HG02798 (cell line): ENCODE data around the gene PAQR7.
A peak's percentile ranks its signal among the peaks of the same experiment; 100 is the strongest.

Experiments used
- ATAC-seq: cut with Tn5 transposase; IDR thresholded peaks from one replicate; pipeline ENCODE4 v1.9.1; 2021; ENCODE audit warnings: mild to moderate bottlenecking; ENCODE audit not compliant: unreplicated experiment, poor library complexity

Gene PAQR7

DNA sequence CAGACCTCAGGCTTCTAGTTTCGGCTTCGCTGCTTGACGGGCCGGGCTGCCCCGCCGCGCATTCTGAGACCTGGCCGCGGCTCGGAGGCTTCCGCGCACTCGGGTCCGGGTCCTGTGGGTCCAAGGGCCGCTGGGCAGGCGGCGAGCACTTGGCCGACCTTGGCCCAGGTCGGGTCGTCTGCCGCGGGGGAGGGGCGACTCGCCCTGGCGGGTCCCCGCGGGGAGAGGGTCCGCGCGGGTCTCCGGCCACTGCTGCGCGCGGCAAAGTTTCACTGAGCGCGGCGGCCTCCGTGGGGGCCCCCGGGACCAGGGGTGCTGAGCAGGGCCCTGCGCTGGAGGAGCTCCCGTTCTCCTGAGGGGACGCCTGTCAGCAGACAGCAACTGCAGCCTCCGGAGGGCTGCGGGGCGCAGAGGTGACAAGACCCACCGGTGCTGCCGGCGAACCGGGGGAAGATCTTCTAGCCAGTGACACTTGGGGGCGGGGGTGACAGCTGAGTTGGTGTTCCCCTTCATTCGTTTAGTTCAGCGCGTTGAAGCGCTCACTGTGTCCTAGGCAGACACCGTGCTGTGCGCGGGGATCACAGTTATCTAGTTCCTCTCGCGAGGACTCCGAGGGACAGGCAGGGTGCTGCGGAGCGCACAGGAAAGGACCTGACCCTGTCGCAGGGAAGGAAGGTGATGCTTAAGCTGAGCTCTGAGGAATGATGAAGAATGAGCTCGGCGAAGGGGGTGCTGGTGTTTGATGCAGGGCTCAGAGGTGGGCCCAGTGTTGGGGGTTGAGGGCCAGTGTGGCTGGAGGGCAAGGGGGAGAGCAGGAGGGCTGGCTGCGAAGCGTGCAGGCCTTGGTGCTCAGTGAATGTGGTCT lies 55.0 kb downstream of the PAQR7 start:
- ATAC-seq, result peak; percentile 39

DNA sequence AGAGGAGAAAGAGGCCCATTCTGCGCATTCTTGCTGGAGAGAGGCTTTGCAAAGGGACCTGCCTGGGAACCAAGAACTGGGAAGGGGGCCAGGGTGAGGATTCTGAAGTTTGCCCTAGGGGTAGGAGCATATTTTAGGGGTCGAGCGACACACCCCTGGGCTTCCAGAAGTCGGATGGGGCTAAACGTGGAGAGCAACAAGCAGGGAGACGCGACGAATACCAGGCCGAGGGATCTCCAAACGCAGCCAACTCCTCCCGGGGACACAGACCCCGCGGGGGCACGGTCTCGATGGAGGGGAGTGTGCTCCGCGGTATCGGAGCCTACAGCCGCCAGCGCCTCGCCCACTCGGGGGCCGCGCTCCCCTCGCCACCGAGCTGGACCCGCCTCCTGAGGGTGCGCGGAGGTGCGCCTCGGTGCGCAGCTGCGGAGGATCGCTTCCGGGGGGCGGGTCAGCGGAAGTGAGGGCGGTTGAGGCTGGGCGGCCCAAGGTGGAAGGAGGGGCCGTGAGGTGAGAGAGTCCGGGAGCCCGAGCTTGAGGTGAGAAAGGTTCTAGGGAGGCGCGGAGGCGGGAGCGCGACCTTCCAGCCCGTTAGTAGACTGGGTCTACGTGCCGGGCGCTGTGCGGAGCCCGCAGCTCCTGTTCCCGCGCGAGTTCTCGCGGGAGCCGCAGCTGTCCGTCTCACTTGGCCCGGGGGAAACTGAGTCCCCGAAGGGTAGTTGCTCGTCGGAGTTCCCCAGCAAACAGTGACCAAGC lies 55.8 kb downstream of the PAQR7 start, which contains the start of gene MTFR1L:
Gene MTFR1L (plus strand): TSS at position 464 of the 756 bp plus-strand sequence. CDS start 3,151 bp downstream, outside the sequence.
- ATAC-seq, result peak; percentile 90

DNA sequence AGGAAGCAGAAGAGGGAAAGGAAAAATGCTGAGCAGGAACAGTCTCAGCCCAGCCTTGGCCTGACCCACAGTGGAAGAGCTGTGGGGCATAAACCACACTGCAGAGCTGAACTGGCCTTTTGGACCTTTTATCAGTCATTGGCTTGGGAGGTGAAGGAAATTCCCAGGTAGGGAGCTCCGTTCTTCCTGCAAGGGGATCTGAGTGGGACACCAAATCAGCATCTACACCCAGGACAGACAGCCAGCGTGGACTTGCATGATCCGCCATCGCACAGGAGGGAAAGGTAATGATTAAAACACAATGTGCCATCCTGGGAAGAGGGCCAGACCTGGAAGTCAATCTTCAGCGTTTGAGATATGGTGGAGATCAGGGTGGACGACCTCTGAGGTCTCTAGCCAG lies 56.9 kb downstream of the PAQR7 start:
- ATAC-seq, result no peak

DNA sequence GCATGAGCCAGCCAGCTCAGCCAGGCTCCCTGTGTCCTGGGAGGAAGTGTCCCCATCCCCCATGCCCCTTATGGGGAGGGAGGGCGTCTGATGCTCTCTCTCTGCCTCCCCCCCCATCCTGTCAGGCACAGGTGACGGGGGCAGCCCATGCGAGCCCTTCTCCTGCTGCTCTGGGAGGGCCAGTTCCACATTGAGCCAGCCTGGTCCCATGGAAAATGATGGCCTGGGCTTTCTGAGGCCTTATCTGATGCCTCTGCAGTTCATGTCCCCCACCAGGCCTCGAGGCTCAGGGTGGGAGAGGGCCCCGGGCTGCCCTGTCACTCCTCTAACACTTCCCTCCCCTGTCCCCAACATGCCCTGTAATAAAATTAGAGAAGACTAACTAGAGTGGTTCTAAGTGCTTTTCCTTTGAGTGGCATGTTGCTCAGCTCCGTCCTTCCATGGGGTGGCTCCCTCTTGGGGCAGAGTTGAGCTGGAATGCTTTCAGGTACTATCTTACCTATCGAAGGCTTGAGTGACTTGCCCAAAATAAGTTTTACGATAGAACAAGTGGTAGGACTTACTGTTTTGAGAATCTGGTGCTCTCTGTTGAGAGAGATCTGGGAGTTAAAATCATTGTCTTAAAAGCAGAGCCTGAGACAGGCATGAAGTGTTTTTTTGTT lies 57.5 kb downstream of the PAQR7 start:
- no peak for ATAC-seq

DNA sequence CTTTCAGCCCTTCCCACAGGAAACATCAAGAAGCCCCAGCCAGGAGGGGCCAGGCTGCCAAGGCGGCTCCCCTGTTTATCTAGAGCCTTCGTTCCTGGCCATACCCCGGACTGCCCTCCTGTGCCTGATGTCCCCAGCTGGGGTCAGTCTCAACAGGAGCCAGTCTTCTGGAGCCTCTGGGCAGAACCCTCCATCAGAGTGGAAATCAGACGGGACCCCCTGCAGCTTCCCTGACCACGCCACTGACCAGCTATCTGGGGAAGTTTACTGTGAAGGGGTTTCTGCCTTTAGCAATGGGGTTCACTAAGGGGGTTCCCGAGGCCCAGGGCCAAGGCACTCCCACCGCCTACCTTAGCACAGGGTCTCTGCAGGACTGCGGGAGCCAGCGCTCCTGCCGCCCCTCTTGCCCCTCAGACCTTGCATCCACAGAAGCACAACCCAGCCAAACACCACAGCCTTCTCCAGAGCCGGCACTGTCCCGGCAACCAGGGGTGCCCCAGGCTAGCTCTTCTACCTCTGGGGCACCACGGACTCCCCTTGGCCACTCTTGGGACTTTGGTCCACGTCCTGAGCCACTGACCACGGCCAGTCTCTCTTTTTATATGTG lies 59.3 kb downstream of the PAQR7 start:
- ATAC-seq, result no peak

DNA sequence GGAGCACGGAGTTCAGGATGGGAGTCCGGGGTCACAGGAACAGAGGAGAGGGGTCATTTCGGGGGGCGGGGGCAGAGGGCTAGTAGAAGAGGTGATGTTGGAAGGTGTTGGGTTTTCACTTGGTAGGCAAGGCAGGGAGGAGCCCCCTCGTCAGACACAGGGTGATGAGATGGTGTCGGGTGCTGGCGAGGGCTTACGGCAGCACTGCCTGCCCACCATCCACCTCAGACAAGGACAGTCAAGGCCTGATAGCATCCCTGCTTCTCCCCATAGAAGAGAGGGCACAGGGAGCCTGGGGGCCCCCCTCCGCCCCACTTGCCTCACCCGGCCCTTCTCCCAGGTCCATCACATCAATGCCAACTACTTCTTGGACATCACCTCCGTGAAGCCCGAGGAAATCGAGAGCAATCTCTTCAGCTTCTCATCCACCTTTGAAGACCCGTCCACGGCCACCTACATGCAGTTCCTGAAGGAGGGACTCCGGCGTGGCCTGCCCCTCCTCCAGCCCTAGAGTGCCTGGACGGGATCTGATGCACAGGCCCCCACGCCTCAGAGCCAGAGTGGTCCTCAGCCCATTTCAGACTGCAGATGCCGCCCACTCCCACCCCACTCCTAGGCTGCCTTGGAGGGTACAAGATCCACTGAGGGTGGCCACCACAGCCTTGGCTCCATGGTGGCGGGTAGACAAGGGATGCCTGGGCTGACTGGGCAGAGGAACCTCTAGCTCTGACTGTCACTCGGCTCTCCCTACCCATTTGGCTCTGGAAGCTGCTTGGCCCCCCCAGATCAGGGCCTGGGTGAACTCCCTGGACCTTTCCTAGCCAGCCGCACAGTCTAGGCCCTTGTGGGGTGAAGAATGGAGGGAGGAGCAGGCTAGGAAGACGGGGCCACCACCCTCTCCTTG lies 60.0 kb downstream of the PAQR7 start:
- no peak for ATAC-seq

DNA sequence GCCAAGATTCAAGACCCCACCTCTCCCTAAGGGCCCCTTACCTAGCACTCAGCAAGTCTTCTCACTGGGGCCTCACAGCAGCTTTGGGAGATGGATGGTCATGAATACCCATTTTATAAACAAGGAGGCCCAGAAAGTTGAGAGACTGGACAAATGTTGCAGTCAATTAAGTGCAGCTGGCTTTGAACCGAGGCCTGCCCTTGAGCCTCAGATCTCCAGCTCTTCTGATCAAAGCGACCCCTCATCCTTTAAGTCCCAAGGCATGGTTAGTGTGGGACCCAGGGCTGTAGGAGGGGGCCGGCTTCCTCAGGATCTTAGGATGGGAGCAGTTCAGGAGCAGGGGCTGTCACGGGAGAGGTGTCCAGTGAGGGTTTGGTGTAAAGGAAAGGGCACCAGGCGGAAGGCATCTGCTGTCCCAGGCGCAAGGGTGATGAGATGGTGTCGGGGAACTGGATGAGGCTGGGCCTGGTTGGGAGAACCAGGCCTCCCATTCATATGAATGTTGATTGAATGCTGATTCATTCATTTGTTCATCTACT lies 60.9 kb downstream of the PAQR7 start:
- no peak for ATAC-seq

DNA sequence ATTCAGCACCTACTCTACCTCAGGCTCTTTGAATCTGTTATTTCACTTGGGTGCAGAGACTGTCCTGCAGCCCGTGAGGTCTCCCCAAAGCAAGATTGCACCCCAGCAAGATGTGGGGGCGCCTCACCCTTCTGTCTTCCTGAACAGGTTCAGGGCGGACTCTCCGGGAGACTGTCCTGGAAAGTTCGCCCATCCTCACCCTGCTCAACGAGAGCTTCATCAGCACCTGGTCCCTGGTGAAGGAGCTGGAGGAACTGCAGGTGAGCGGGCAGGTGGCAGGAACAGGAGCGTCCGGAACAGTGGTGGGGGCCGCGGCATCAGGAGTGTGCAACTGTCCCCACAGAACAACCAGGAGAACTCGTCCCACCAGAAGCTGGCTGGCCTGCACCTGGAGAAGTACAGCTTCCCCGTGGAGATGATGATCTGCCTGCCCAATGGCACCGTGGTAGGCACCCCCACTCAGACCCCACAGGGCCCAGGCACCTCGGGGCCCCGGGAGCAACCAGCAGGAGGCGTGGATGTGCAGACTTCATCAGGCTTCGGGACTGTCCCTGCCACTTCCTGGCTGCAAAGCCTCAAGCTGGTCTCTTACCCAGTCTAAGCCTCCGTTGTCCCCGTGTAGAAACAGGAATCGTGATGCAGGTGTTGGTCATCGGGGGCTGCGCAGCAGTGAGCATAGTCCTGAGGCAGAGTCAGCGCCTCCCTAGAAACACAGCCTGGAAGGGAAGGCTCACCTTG lies 61.6 kb downstream of the PAQR7 start:
- ATAC-seq, result no peak

DNA sequence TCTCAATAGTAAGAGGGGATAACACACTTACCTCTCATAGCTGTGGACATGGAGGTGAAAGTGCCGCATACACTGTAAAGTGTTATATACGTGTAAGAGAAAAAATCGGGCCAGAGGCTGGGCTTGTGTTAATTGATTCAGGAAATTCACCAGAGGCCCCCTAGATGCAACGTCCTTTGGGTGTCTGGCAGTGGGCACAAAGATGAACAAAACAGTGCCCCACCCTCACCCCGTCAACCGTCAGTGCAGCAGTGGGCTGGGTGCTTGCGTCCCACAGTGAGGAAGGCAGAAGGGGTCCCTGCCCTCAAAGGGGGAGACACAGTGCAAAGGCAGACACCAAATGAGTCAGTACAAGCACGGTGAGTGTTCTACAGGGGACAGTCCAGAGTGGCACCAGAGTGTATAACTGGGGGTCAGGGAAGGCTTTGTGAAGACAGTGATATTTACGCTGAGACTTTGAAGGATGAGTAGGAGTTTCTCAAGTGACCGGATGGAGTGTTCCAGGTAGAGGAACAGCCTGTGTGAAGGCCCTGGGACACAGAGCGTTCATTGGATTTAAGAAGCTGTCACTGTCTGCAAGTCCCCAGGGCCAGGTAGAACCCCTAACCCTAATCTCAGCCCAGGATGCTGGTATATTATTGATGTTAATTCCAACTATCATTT lies 62.3 kb downstream of the PAQR7 start:
- ATAC-seq, result no peak
